GM11168 (cell line): ENCODE results near the gene SNAP29.
"Not testable (repeated sequence)": the region's sequence is repeated elsewhere in the genome, so short reads cannot be mapped to it uniquely, and the experiment has no call there.

Experiments
- in situ Hi-C: fragments of 300-500 bp; cut with MboI; formaldehyde crosslinking; loops from one replicate; pipeline ENCODE4 v1.12.0; 2022; ENCODE audit warnings: low sequenced_read_pairs; ENCODE audit not compliant: unreplicated experiment

The SNAP29 gene

GRCh38 chr22:20890975-20891374 is 32.2 kb downstream of the SNAP29 start:
- in situ Hi-C loops: no loop called here

- in situ Hi-C loops: not testable (repeated sequence)
Observed at GRCh38 chr22:20897737-20898136, 38.9 kb downstream of the SNAP29 start.

- in situ Hi-C loops: no loop called here
Observed at GRCh38 chr22:20899827-20900423, 41.1 kb downstream of the SNAP29 start.

- in situ Hi-C loops: not testable (repeated sequence)
Observed at GRCh38 chr22:20901093-20902033, 42.6 kb downstream of the SNAP29 start.

- in situ Hi-C loops: no loop called here
Observed at GRCh38 chr22:20903093-20903492, 44.3 kb downstream of the SNAP29 start.

- in situ Hi-C loops: no loop called here
Observed at GRCh38 chr22:20904008-20904979, 45.5 kb downstream of the SNAP29 start.

- in situ Hi-C loops: no loop called here
Observed at GRCh38 chr22:20904980-20905355, 46.2 kb downstream of the SNAP29 start.

- in situ Hi-C loops: no loop called here
Observed at GRCh38 chr22:20905415-20906386, 46.9 kb downstream of the SNAP29 start.

- in situ Hi-C loops: no loop called here
Observed at GRCh38 chr22:20906387-20906767, 47.6 kb downstream of the SNAP29 start.

- in situ Hi-C loops: not testable (repeated sequence)
Observed at GRCh38 chr22:20908717-20909116, 49.9 kb downstream of the SNAP29 start.

GRCh38 chr22:20909543-20910303 is 50.9 kb downstream of the SNAP29 start:
- in situ Hi-C loops: no loop called here

GRCh38 chr22:20912494-20912893 is 53.7 kb downstream of the SNAP29 start:
- in situ Hi-C loops: no loop called here

- in situ Hi-C loops: no loop called here
Observed at GRCh38 chr22:20916916-20917810, 58.4 kb downstream of the SNAP29 start, which contains the start of gene CRKL. Gene CRKL, plus strand, starts transcription at chr22:20917407. Its CDS starts 528 bp downstream, at chr22:20917935.

- in situ Hi-C loops: no loop called here
Observed at GRCh38 chr22:20918663-20919218, 59.9 kb downstream of the SNAP29 start.

- in situ Hi-C loops: no loop called here
Observed at GRCh38 chr22:20919718-20920117, 60.9 kb downstream of the SNAP29 start.

GRCh38 chr22:20920881-20921203 is 62.0 kb downstream of the SNAP29 start:
- in situ Hi-C loops: no loop called here

- in situ Hi-C loops: no loop called here
Observed at GRCh38 chr22:20922141-20922751, 63.4 kb downstream of the SNAP29 start.
